Measurements from ENCODE around the gene PYDC1. TPM values are rescaled to one million over a fixed set of nuclear protein-coding genes. Genes with fewer than 3 reads are reported as not detected.

Gene PYDC1
- total and polyA plus RNA-seq, 2 donors (not counting 3 experiments of a cell fraction or from before 2014, with no cell fraction given) = not detected

DNA sequence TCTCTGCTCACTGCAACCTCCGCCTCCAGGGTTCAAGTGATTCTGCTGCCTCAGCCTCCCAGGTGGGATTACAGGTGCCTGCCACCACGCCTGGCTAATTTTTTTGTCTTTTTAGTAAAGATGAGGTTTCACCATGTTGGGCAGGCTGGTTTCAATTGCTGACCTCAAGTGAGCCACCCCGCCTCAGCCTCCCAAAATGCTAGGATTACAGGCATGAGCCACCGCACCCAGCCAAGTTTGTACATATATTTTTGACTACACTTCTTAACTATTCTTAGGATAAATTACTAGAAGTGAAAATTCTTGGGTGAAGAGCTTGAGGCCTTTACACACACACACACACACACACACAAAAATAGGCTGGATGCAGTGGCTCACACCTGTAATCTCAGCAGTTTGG lies 41.4 kb upstream of the PYDC1 start:
- H4K20me1 ChIP-seq (replicated peaks; ENCODE audit: control insufficient read depth, extremely low read depth, insufficient read depth, low read length) = no peaks in the 10 kb centered on the region
- no peaks in the 10 kb centered on the region for H3K4me1 ChIP-seq (ENCODE audit: control insufficient read depth, extremely low read depth, insufficient read depth, low read length)
- no peaks in the 10 kb centered on the region for H3K9me3 ChIP-seq (replicated peaks; ENCODE audit: control insufficient read depth, insufficient read depth, low read length)
- H2AFZ ChIP-seq (ENCODE audit: low read depth, low read length) = no peak overlapping the region
- no TSS peak for BruUV-seq (replicated peaks)
- H3K27ac ChIP-seq (ENCODE audit: insufficient read depth, low read depth, low read length) = no peak overlapping the region
- no peaks in the 10 kb centered on the region for H3K9me1 ChIP-seq (replicated peaks; ENCODE audit: control insufficient read depth, extremely low read depth, insufficient read depth, low read length)
- H3K4me2 ChIP-seq (ENCODE audit: insufficient read depth, low read length) = no peak overlapping the region
- DNase-seq (ENCODE audit: low read depth, low spot score) (no peak), FAIRE-seq (no peak)
- H3K36me3 ChIP-seq (ENCODE audit: control insufficient read depth in 2 of 2, extremely low read depth in 1 of 2, insufficient read depth in 2 of 2, low read length in 2 of 2) = no peaks in the 10 kb centered on the region
- no peaks in the 10 kb centered on the region for H3K27me3 ChIP-seq (ENCODE audit: control insufficient read depth in 2 of 2, insufficient read depth in 2 of 2, low read length in 2 of 2)
- no peak for TF ChIP-seq POLR2A (IDR thresholded peaks at IDR 0.05; ENCODE audit: low read depth, low read length)
- no peak for TF ChIP-seq POLR2AphosphoS5 (IDR thresholded peaks at IDR 0.05; ENCODE audit: insufficient read depth, low read depth, low read length)
- TF ChIP-seq, protein P1, sequence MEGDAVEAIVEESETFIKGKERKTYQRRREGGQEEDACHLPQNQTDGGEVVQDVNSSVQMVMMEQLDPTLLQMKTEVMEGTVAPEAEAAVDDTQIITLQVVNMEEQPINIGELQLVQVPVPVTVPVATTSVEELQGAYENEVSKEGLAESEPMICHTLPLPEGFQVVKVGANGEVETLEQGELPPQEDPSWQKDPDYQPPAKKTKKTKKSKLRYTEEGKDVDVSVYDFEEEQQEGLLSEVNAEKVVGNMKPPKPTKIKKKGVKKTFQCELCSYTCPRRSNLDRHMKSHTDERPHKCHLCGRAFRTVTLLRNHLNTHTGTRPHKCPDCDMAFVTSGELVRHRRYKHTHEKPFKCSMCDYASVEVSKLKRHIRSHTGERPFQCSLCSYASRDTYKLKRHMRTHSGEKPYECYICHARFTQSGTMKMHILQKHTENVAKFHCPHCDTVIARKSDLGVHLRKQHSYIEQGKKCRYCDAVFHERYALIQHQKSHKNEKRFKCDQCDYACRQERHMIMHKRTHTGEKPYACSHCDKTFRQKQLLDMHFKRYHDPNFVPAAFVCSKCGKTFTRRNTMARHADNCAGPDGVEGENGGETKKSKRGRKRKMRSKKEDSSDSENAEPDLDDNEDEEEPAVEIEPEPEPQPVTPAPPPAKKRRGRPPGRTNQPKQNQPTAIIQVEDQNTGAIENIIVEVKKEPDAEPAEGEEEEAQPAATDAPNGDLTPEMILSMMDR (IDR thresholded peaks at IDR 0.05; ENCODE audit: extremely low read depth in 1 of 2, insufficient read depth in 1 of 2, low read depth in 1 of 2, low read length in 2 of 2) = no peak
- TF ChIP-seq, protein P2, sequence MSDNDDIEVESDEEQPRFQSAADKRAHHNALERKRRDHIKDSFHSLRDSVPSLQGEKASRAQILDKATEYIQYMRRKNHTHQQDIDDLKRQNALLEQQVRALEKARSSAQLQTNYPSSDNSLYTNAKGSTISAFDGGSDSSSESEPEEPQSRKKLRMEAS (IDR thresholded peaks at IDR 0.05; ENCODE audit: insufficient read depth, insufficient read length) = no peak
- TF ChIP-seq FOS (IDR thresholded peaks at IDR 0.05; ENCODE audit: borderline replicate concordance, insufficient read depth, low read length) = no peak
- TF ChIP-seq MYC (IDR thresholded peaks at IDR 0.05; ENCODE audit: low read depth, low read length) = no peak
- TF ChIP-seq EZH2 (IDR thresholded peaks at IDR 0.05; ENCODE audit: borderline replicate concordance, low read depth, low read length, severe bottlenecking) = no peak
- no peak for TF ChIP-seq JUN (IDR thresholded peaks at IDR 0.05; ENCODE audit: borderline replicate concordance, insufficient read depth, insufficient read length, low read depth)
- TF ChIP-seq GATA2 (IDR thresholded peaks at IDR 0.05; ENCODE audit: insufficient read depth, insufficient read length, low read depth, low read length) = no peak
- H3K4me3 ChIP-seq (replicated peaks in 1 of 3; ENCODE audit: insufficient read depth in 1 of 3, low read depth in 1 of 3, low read length in 3 of 3) = no peak overlapping the region
- intact Hi-C loops (cut with micrococcal nuclease) (no loop called here), dilution Hi-C loops (cut with MboI; ENCODE audit: extremely low pct_ligation_motif_present, low sequenced_read_pairs) (no loop called here)
- POLR2A ChIA-PET = no interaction called here
- no peaks in the 10 kb centered on the region for H3K79me2 ChIP-seq (ENCODE audit: control insufficient read depth, insufficient read depth, low read length)
- no peak overlapping the region for H3K9ac ChIP-seq (replicated peaks; ENCODE audit: extremely low read depth, insufficient read depth, low read length)
- CTCF ChIA-PET = interaction anchor here (1.1 kb wide), 1 partner anchor 9 kb away, joined by 4 read pairs; no protein-coding TSS in a partner anchor
